HepG2 (cell line): Measurements from ENCODE around the gene UBE3A. TPM values are rescaled to one million over a fixed set of nuclear protein-coding genes. Genes with fewer than 3 reads are reported as not detected.

ENCODE experiments used
- ATAC-seq: fragments of 200-7000 bp; cut with Tn5 transposase; 3 replicates; pipeline ENCODE4 v1.9.1; 2020; ENCODE audit warnings: mild to moderate bottlenecking, moderate library complexity
- BruUV-seq: library from RNA; stranded (reverse); fragments of 400-500 nt; replicated peaks from 2 replicates; lab custom pipeline; 2021; lab: Mats Ljungman, UMichigan
- CTCF ChIA-PET: fragments of 300-600 bp; formaldehyde crosslinking; extraction: SDS; loops from one replicate; lab custom pipeline; 2021; ENCODE audit warnings: low total read pairs, inconsistent platforms, low intra/inter-chr PET ratio; lab: Yijun Ruan, JAX
- POLR2A ChIA-PET: fragments of 350-600 bp; sonication (Branson Sonifier 250); formaldehyde crosslinking; loops from one replicate; lab custom pipeline; 2020; ENCODE audit warnings: antibody characterized with exemption, inconsistent platforms; lab: Yijun Ruan, JAX
- DNase-seq: peaks from one replicate; pipeline ENCODE4 v3.0.0-alpha.2; 2015; ENCODE audit warnings: low spot score
- FAIRE-seq: peaks from 3 replicates; lab custom pipeline; 2011; peaks lifted over from hg19 to GRCh38; lab: Jason Lieb, UNC
- H2AFZ ChIP-seq: one replicate; pipeline ENCODE4 v1.6.1; 2011; ENCODE audit warnings: low read length, inconsistent platforms
- H3K27ac ChIP-seq: fragments of 300-600 bp; 3 replicates; pipeline ENCODE4 v1.8.0; 2011; ENCODE audit warnings: mixed run types, mild to moderate bottlenecking, mixed read lengths, low read length, inconsistent platforms; ENCODE audit not compliant: insufficient read depth; ENCODE audit errors: extremely low read length
- H3K27me3 ChIP-seq, 2 experiments: fragments of 200-600 bp in 1 of 2; 2 replicates in 1 of 2; 3 replicates in 1 of 2; pipeline versions ENCODE4 v1.6.0 to v1.8.0; 2011; ENCODE audit warnings: low read length in 2 of 2, mild to moderate bottlenecking in 2 of 2, moderate library complexity in 2 of 2, inconsistent platforms in 1 of 2; ENCODE audit not compliant: insufficient read depth in 2 of 2, control insufficient read depth in 1 of 2
- H3K36me3 ChIP-seq, 2 experiments: fragments of 200-600 bp in 1 of 2; replicated peaks in 1 of 2; 2 replicates in 1 of 2; 3 replicates in 1 of 2; pipeline versions ENCODE4 v1.5.1 to v1.8.0; 2011; ENCODE audit warnings: low read length in 2 of 2, inconsistent platforms in 1 of 2; ENCODE audit not compliant: insufficient read depth in 2 of 2, control insufficient read depth in 1 of 2
- H3K4me1 ChIP-seq: 2 replicates; pipeline ENCODE4 v1.5.1; 2012; ENCODE audit warnings: low read length, inconsistent platforms; ENCODE audit not compliant: insufficient read depth
- H3K4me2 ChIP-seq: 2 replicates; pipeline ENCODE4 v1.6.0; 2011; ENCODE audit warnings: low read depth, low read length, inconsistent platforms
- H3K4me3 ChIP-seq, 3 experiments: fragments of 200-600 bp in 1 of 3; sonication (generic), shearing (Covaris generic) in 1 of 3; replicated peaks in 1 of 3; 2 replicates each; pipeline ENCODE4 v1.5.1; 2011 to 2016; ENCODE audit warnings: low read length in 3 of 3, inconsistent platforms in 2 of 3, low read depth in 2 of 3, mild to moderate bottlenecking in 2 of 3, control low read depth in 1 of 3, mixed read lengths in 1 of 3; ENCODE audit not compliant: insufficient read depth in 1 of 3
- H3K79me2 ChIP-seq: one replicate; pipeline ENCODE4 v1.6.1; 2011; ENCODE audit warnings: low read length, inconsistent platforms; ENCODE audit not compliant: insufficient read depth
- H3K9ac ChIP-seq: 2 replicates; pipeline ENCODE4 v1.6.0; 2011; ENCODE audit warnings: mild to moderate bottlenecking, low read depth, low read length, inconsistent platforms; ENCODE audit not compliant: insufficient read depth
- H3K9me3 ChIP-seq: 2 replicates; pipeline ENCODE4 v1.5.1; 2012; ENCODE audit warnings: mild to moderate bottlenecking, low read length
- H4K20me1 ChIP-seq: 2 replicates; pipeline ENCODE4 v1.6.0; 2011; ENCODE audit warnings: inconsistent platforms, mild to moderate bottlenecking, low read length, moderate library complexity; ENCODE audit not compliant: insufficient read depth
- NFIB ChIP-seq: sonication (generic); formaldehyde crosslinking; IDR thresholded peaks from 2 replicates; pipeline ENCODE4 v1.9.0; 2021; ENCODE audit warnings: missing genetic modification reagents, mild to moderate bottlenecking, borderline replicate concordance
- RARG ChIP-seq: sonication (generic); formaldehyde crosslinking; IDR thresholded peaks from 2 replicates; pipeline ENCODE4 v1.4.0; 2020; ENCODE audit warnings: low read depth, mild to moderate bottlenecking, missing genetic modification reagents
- TSC22D2 ChIP-seq: sonication (generic); formaldehyde crosslinking; IDR thresholded peaks from 2 replicates; pipeline ENCODE4 v1.5.1; 2020; ENCODE audit warnings: missing genetic modification reagents, mild to moderate bottlenecking, borderline replicate concordance
- ZNF780A ChIP-seq: sonication (generic); formaldehyde crosslinking; IDR thresholded peaks from 2 replicates; pipeline ENCODE4 v1.8.0; 2022; ENCODE audit warnings: mild to moderate bottlenecking, missing genetic modification reagents, moderate library complexity
- WGBS: methylation state at CpG from one replicate; pipeline ENCODE4 v1.1.6; 2017; ENCODE audit warnings: low lambda C conversion rate; 5-methylcytosine and 5-hydroxymethylcytosine counted together
- in situ Hi-C: cut with HindIII; loops from 2 replicates; pipeline ENCODE4 v1.10.0; 2017; ENCODE audit warnings: low pct_unique_long_range_greater_than_20kb; ENCODE audit not compliant: extremely low pct_ligation_motif_present
- intact Hi-C: fragments of 100-400 bp; cut with micrococcal nuclease; formaldehyde crosslinking; loops from one replicate; pipeline ENCODE4 v1.10.0; 2022; ENCODE audit not compliant: unreplicated experiment
- polyA plus RNA-seq, 8 experiments: library from polyadenylated mRNA; depleted of rRNA in 3 of 8; stranded (reverse) in 7 of 8; unstranded in 1 of 8; fragments of >200 nt; fragmentation: Illumina TruSeq in 4 of 8; extraction: Trizol in 4 of 8; gene quantifications; 2 replicates each; pipeline versions ENCODE4 v1.2.1 to v1.2.3, GENCODE V29; 2011 to 2016; ENCODE audit warnings: low read depth in 4 of 8, missing spikeins in 1 of 8, mixed read lengths in 1 of 8; ENCODE audit not compliant: insufficient read depth in 1 of 8
- total RNA-seq, 5 experiments: library from RNA; depleted of rRNA; stranded (reverse); fragments of >200 nt; fragmentation: Illumina TruSeq; extraction: Trizol; gene quantifications; 2 replicates each; pipeline ENCODE4 v1.2.3, GENCODE V29; 2016; ENCODE audit warnings: low read depth in 1 of 5
- TF ChIP-seq, protein P1 (sequence below): sonication (generic); formaldehyde crosslinking; conservative IDR thresholded peaks from 2 replicates; pipeline ENCODE4 v1.4.0; 2020; ENCODE audit warnings: missing genetic modification reagents
- TF ChIP-seq, protein P2 (sequence below): sonication (generic); formaldehyde crosslinking; IDR thresholded peaks from 2 replicates; pipeline ENCODE4 v1.5.1; 2020; ENCODE audit warnings: missing genetic modification reagents, mild to moderate bottlenecking, borderline replicate concordance
- TF ChIP-seq, protein P3 (sequence below): sonication (generic); formaldehyde crosslinking; IDR thresholded peaks from 2 replicates; pipeline ENCODE4 v1.5.0; 2020; ENCODE audit warnings: mild to moderate bottlenecking, missing genetic modification reagents

Gene UBE3A
- total and polyA plus RNA-seq, 2 of the 13 experiments (the other 11 are each of a cell fraction or from before 2014, with no cell fraction given) = 17.3 to 80.5 TPM

DNA sequence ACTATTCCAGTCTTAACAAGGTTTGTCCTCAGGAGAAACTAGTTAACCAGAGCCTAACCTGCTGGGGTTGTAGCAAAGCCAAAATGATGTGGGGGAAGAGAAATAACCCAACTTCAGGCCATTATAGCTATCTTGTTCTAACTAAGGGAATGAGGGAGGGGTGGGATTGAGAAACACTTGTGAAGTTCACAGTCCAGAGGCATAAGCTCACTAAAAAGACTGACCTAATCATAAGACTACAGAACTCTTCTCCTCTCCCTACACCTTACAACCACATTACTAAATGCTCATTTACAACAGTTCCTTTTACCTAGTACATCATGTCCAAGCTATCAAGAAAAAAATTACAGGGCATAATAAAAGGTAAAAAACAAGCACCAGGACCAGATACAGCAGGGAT is 52.8 kb downstream of the UBE3A start (continued):
- TF ChIP-seq, protein P1, sequence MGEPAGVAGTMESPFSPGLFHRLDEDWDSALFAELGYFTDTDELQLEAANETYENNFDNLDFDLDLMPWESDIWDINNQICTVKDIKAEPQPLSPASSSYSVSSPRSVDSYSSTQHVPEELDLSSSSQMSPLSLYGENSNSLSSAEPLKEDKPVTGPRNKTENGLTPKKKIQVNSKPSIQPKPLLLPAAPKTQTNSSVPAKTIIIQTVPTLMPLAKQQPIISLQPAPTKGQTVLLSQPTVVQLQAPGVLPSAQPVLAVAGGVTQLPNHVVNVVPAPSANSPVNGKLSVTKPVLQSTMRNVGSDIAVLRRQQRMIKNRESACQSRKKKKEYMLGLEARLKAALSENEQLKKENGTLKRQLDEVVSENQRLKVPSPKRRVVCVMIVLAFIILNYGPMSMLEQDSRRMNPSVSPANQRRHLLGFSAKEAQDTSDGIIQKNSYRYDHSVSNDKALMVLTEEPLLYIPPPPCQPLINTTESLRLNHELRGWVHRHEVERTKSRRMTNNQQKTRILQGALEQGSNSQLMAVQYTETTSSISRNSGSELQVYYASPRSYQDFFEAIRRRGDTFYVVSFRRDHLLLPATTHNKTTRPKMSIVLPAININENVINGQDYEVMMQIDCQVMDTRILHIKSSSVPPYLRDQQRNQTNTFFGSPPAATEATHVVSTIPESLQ (CRISPR knock-in tag) = no peak
- TF ChIP-seq, all 625 proteins: peak for 2

DNA sequence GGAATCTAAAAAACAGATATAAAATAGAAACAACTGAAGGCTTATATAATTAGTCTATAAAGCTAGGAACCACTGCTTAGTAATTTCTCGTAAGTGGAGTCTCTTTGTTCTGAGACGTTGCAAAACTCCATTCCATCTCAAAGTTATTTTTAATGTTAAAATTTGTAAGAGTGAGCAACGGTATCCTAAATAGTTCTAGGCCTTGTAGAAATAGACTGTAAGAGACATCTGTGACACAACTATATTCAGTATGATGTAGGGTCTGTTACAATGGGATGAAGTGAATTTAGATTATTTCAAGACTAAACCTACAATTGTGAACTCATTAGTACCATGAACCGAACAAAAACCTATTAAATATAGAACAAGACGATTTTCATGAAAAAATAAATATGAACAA is 57.2 kb downstream of the UBE3A start:
- H3K27me3 ChIP-seq = no peaks in the 10 kb centered on the region
- peaks cover 10% of the 10 kb centered on the region for H3K4me1 ChIP-seq
- H3K79me2 ChIP-seq = peaks cover 31% of the 10 kb centered on the region
- no peak overlapping the region for H3K4me2 ChIP-seq
- ATAC-seq (no peak), DNase-seq (no peak), FAIRE-seq (no peak)
- no peak overlapping the region for H3K4me3 ChIP-seq
- no peak overlapping the region for H3K27ac ChIP-seq
- intact Hi-C loops = loop anchor here (1.0 kb wide), 1 partner anchor 27 kb away; no protein-coding TSS in a partner anchor
- ChIA-PET CTCF (no interaction called here), POLR2A (no interaction called here)
- no peaks in the 10 kb centered on the region for H3K9me3 ChIP-seq
- in situ Hi-C loops = no loop called here
- TF ChIP-seq TSC22D2 (CRISPR knock-in tag) = no peak
- TF ChIP-seq RARG (CRISPR knock-in tag) = no peak
- TF ChIP-seq NFIB = no peak
- TF ChIP-seq, protein P2, sequence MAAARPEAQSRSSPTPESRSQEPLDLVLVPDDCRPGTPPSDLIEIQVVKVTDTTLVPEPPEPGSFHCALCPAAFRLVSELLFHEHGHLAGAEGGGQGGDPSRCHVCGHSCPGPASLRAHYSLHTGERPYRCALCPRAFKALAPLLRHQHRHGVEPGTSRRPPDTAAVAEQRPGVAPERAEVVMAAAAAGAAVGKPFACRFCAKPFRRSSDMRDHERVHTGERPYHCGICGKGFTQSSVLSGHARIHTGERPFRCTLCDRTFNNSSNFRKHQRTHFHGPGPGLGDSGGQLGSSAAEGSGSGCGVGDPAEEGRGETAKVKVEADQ = no peak
- TF ChIP-seq, protein P3, sequence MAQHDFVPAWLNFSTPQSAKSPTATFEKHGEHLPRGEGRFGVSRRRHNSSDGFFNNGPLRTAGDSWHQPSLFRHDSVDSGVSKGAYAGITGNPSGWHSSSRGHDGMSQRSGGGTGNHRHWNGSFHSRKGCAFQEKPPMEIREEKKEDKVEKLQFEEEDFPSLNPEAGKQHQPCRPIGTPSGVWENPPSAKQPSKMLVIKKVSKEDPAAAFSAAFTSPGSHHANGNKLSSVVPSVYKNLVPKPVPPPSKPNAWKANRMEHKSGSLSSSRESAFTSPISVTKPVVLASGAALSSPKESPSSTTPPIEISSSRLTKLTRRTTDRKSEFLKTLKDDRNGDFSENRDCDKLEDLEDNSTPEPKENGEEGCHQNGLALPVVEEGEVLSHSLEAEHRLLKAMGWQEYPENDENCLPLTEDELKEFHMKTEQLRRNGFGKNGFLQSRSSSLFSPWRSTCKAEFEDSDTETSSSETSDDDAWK (CRISPR knock-in tag) = no peak
- no peak for TF ChIP-seq ZNF780A
- BruUV-seq = no TSS peak
- H3K36me3 ChIP-seq = peaks cover 2 to 9% of the 10 kb centered on the region in 2 experiments; a peak in 1 of 5 replicates
- H4K20me1 ChIP-seq = no peaks in the 10 kb centered on the region; the same call in 1 of the 2 replicates
- H3K9ac ChIP-seq = no peak overlapping the region
- H2AFZ ChIP-seq = no peak overlapping the region
- 97% methylated on average over 5 of the region's 5 CpGs for WGBS
